Measurements from ENCODE around the gene FAM3D. TPM values are rescaled to one million over a fixed set of nuclear protein-coding genes. Genes with fewer than 3 reads are reported as not detected.

Gene FAM3D
- polyA plus RNA-seq, 1 donor (not counting 4 experiments of a cell fraction or from before 2014, with no cell fraction given): not detected

GRCh38 chr3:58625196-58625824 is 41.3 kb downstream of the FAM3D start:
- Histone ChIP-seq H3K27ac (ENCODE audit: control insufficient read depth, insufficient read depth, low read length) (no peak overlapping the region), H3K9ac (ENCODE audit: control insufficient read depth, extremely low read depth, insufficient read depth, low read length) (no peak overlapping the region), H3K4me3 (ENCODE audit: control insufficient read depth in 2 of 3, extremely low read depth in 1 of 3, insufficient read depth in 2 of 3, low read depth in 1 of 3, low read length in 3 of 3) (no peak overlapping the region), H3K9me3 (ENCODE audit: control insufficient read depth, low read depth, low read length) (no peaks in the 10 kb centered on the region), H3K79me2 (ENCODE audit: control insufficient read depth, insufficient read depth, low read length) (no peaks in the 10 kb centered on the region), H3K27me3 (ENCODE audit: control insufficient read depth, extremely low read depth, insufficient read depth, low read length) (peaks cover 22% of the 10 kb centered on the region), H3K4me1 (ENCODE audit: control insufficient read depth, extremely low read depth, insufficient read depth, low read length) (no peaks in the 10 kb centered on the region), H3K4me2 (ENCODE audit: control insufficient read depth, extremely low read depth, insufficient read depth, low read depth, low read length) (no peak overlapping the region), H2AFZ (ENCODE audit: control insufficient read depth, low read length) (no peak overlapping the region), H3K9me1 (ENCODE audit: control insufficient read depth, extremely low read depth, insufficient read depth, low read length) (no peaks in the 10 kb centered on the region), H3K36me3 (ENCODE audit: control insufficient read depth in 2 of 2, extremely low read depth in 1 of 2, insufficient read depth in 2 of 2, low read length in 2 of 2) (no peaks in the 10 kb centered on the region), H4K20me1 (ENCODE audit: control insufficient read depth, extremely low read depth, insufficient read depth, low read length) (no peaks in the 10 kb centered on the region)
- FAIRE-seq (no peak), DNase-seq (ENCODE audit: low read depth, low spot score) (no peak)
- dilution Hi-C loops (cut with MboI; ENCODE audit: extremely low pct_ligation_motif_present, low sequenced_read_pairs): no loop called here
- no peak for TF ChIP-seq EZH2 (IDR thresholded peaks at IDR 0.05; ENCODE audit: low read length)
- TF ChIP-seq CTCF (optimal IDR thresholded peaks at IDR 0.05 in 1 of 3, IDR thresholded peaks at IDR 0.05 in 1 of 3, conservative IDR thresholded peaks at IDR 0.05 in 1 of 3; ENCODE audit: extremely low read depth in 1 of 3, insufficient read depth in 2 of 3, low read length in 3 of 3): no peak

GRCh38 chr3:58624550-58624949 is 42.0 kb downstream of the FAM3D start:
- Histone ChIP-seq H3K36me3 (ENCODE audit: control insufficient read depth in 2 of 2, extremely low read depth in 1 of 2, insufficient read depth in 2 of 2, low read length in 2 of 2) (no peaks in the 10 kb centered on the region), H3K4me3 (ENCODE audit: control insufficient read depth in 2 of 3, extremely low read depth in 1 of 3, insufficient read depth in 2 of 3, low read depth in 1 of 3, low read length in 3 of 3) (no peak overlapping the region), H3K4me1 (ENCODE audit: control insufficient read depth, extremely low read depth, insufficient read depth, low read length) (no peaks in the 10 kb centered on the region), H4K20me1 (ENCODE audit: control insufficient read depth, extremely low read depth, insufficient read depth, low read length) (no peaks in the 10 kb centered on the region), H3K79me2 (ENCODE audit: control insufficient read depth, insufficient read depth, low read length) (no peaks in the 10 kb centered on the region), H3K27ac (ENCODE audit: control insufficient read depth, insufficient read depth, low read length) (no peak overlapping the region), H2AFZ (ENCODE audit: control insufficient read depth, low read length) (no peak overlapping the region), H3K9ac (ENCODE audit: control insufficient read depth, extremely low read depth, insufficient read depth, low read length) (no peak overlapping the region), H3K27me3 (ENCODE audit: control insufficient read depth, extremely low read depth, insufficient read depth, low read length) (peaks cover 22% of the 10 kb centered on the region), H3K9me1 (ENCODE audit: control insufficient read depth, extremely low read depth, insufficient read depth, low read length) (no peaks in the 10 kb centered on the region), H3K9me3 (ENCODE audit: control insufficient read depth, low read depth, low read length) (no peaks in the 10 kb centered on the region), H3K4me2 (ENCODE audit: control insufficient read depth, extremely low read depth, insufficient read depth, low read depth, low read length) (no peak overlapping the region)
- dilution Hi-C loops (cut with MboI; ENCODE audit: extremely low pct_ligation_motif_present, low sequenced_read_pairs): no loop called here
- FAIRE-seq (no peak), DNase-seq (ENCODE audit: low read depth, low spot score) (no peak)
- no peak for TF ChIP-seq CTCF (optimal IDR thresholded peaks at IDR 0.05 in 1 of 3, IDR thresholded peaks at IDR 0.05 in 1 of 3, conservative IDR thresholded peaks at IDR 0.05 in 1 of 3; ENCODE audit: extremely low read depth in 1 of 3, insufficient read depth in 2 of 3, low read length in 3 of 3)
- TF ChIP-seq EZH2 (IDR thresholded peaks at IDR 0.05; ENCODE audit: low read length): no peak

All from keratinocyte (primary cell).